NCI-H128 (cell line): ENCODE results near the gene DOK1.
A peak's percentile ranks its signal among the peaks of the same experiment; 100 is the strongest.

Source experiments
- DNase-seq: peaks from one replicate; lab custom pipeline; 2025; ENCODE audit not compliant: unreplicated experiment; lab: John Stamatoyannopoulos, UW

DOK1 gene

GRCh38 chr2:74525717-74526648 is 28.5 kb upstream of the DOK1 start, which contains the start of gene DQX1:
TSS of gene DQX1 (minus strand) at chr2:74526231. CDS start at chr2:74525729, 502 bp downstream.
- no peak for DNase-seq

GRCh38 chr2:74526649-74527230 is 27.8 kb upstream of the DOK1 start:
- DNase-seq = no peak

- DNase-seq = no peak
These were observed 26.8 kb upstream of the DOK1 start for GRCh38 chr2:74527741-74528140.

GRCh38 chr2:74528600-74529356 is 25.7 kb upstream of the DOK1 start:
- DNase-seq = no peak

- peak; percentile 96 for DNase-seq
These were observed 24.9 kb upstream of the DOK1 start, which contains the start of the genes AUP1 and HTRA2 for GRCh38 chr2:74529357-74530238. TSS of gene AUP1 (minus strand) at chr2:74529706. CDS start at chr2:74529629, 77 bp downstream. TSS of gene HTRA2 (plus strand) at chr2:74529933. CDS start at chr2:74530007, 74 bp downstream.

GRCh38 chr2:74530239-74531187 is 24.0 kb upstream of the DOK1 start:
- no peak for DNase-seq

GRCh38 chr2:74531666-74532065 is 22.9 kb upstream of the DOK1 start:
- no peak for DNase-seq

- DNase-seq = no peak
These were observed 22.3 kb upstream of the DOK1 start for GRCh38 chr2:74532222-74532621.

GRCh38 chr2:74533464-74533863 is 21.1 kb upstream of the DOK1 start:
- no peak for DNase-seq

- DNase-seq = no peak
These were observed 20.1 kb upstream of the DOK1 start for GRCh38 chr2:74534411-74534810.

GRCh38 chr2:74535440-74535965 is 19.0 kb upstream of the DOK1 start:
- DNase-seq = no peak

GRCh38 chr2:74536166-74536950 is 18.2 kb upstream of the DOK1 start:
- DNase-seq = no peak

GRCh38 chr2:74537140-74537539 is 17.4 kb upstream of the DOK1 start:
- no peak for DNase-seq

GRCh38 chr2:74538881-74539339 is 15.6 kb upstream of the DOK1 start:
- DNase-seq = no peak

- DNase-seq = no peak
These were observed 14.2 kb upstream of the DOK1 start for GRCh38 chr2:74540291-74540690.

GRCh38 chr2:74542978-74543377 is 11.5 kb upstream of the DOK1 start:
- no peak for DNase-seq

- DNase-seq = no peak
These were observed 9.9 kb upstream of the DOK1 start for GRCh38 chr2:74544634-74545033.

- DNase-seq = no peak
These were observed 8.5 kb upstream of the DOK1 start for GRCh38 chr2:74546004-74546403.
